ENCODE results near the gene ANKMY2. TPM values are rescaled to one million over a fixed set of nuclear protein-coding genes. Genes with fewer than 3 reads are reported as not detected.
"Not testable (repeated sequence)": the region's sequence is repeated elsewhere in the genome, so short reads cannot be mapped to it uniquely, and the experiment has no call there.

ANKMY2 gene
- total and polyA plus RNA-seq, 4 donors = 43.3 to 61.3 (median 47.1) TPM

DNA sequence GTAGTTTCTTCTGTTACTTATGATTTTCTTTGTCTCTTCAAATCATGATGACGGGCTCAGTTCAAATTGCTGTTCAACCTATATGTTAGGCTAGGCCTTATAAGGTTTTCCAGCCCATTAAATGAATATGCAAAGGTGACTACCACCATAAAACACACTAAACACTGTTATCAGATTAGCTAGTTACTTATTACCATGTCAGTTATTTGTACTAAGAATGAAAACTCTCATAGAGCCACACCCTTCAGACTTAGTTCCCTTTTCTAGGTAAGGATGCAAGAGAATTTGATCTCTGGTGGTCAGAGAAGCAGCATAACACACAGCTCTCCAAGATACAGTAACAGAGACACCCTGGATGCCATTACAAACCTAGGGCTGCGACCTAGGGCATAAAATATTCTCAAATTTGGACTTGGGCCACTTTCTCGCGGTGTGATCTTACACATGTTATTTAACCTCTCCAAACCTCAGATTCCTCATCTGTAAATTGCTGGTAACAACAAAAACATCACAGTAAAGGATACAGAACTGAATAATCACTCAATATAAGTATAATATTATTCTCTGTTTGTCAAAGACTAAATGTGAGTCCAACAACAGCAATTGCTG, 35.6 kb downstream of the ANKMY2 start:
- no peak overlapping the region for H3K4me3 ChIP-seq (ENCODE audit: low read depth, low read length)
- peaks cover 6% of the 10 kb centered on the region for H3K36me3 ChIP-seq (ENCODE audit: control insufficient read depth, insufficient read depth, low read length)
- DNase-seq (ENCODE audit: low read depth in 4 of 6, low spot score in 6 of 6) = no peak
- no peaks in the 10 kb centered on the region for H3K9me3 ChIP-seq (ENCODE audit: control insufficient read depth, insufficient read depth, low read length)
- H3K27me3 ChIP-seq (ENCODE audit: control insufficient read depth, insufficient read depth, low read length) = no peaks in the 10 kb centered on the region
- WGBS (ENCODE audit: insufficient coverage) = 81% methylated on average over 3 of the region's 4 CpGs
- no peaks in the 10 kb centered on the region for H3K4me1 ChIP-seq (ENCODE audit: control insufficient read depth, insufficient read depth, low read length)
- no peak overlapping the region for H3K27ac ChIP-seq (ENCODE audit: low read depth, low read length)

DNA sequence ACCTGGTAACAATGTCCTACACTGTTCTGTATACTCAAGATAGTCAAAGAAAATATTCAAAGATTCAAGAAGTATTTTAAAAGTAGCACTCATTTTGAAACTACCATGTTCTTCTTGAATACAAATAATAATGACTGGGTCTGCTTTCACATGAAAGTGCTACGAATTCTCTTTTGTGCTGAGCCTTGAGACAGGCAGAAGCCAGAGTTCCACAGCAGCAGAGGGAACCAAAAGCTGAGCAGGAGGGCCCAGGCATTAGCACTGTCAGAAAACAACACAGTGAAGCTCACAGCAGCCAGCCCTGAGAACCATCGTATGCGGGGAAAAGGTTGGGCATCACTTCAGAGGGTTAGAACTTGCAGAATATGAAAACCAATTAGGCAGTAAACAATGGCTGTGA, 38.9 kb downstream of the ANKMY2 start:
- Histone ChIP-seq H3K27me3 (ENCODE audit: control insufficient read depth, insufficient read depth, low read length) (no peaks in the 10 kb centered on the region), H3K4me3 (ENCODE audit: low read depth, low read length) (no peak overlapping the region), H3K4me1 (ENCODE audit: control insufficient read depth, insufficient read depth, low read length) (no peaks in the 10 kb centered on the region), H3K9me3 (ENCODE audit: control insufficient read depth, insufficient read depth, low read length) (no peaks in the 10 kb centered on the region), H3K36me3 (ENCODE audit: control insufficient read depth, insufficient read depth, low read length) (peaks cover 3% of the 10 kb centered on the region), H3K27ac (ENCODE audit: low read depth, low read length) (no peak overlapping the region)
- 73% methylated on average over 3 of the region's 3 CpGs for WGBS (ENCODE audit: insufficient coverage)
- no peak for DNase-seq (ENCODE audit: low read depth in 4 of 6, low spot score in 6 of 6)

DNA sequence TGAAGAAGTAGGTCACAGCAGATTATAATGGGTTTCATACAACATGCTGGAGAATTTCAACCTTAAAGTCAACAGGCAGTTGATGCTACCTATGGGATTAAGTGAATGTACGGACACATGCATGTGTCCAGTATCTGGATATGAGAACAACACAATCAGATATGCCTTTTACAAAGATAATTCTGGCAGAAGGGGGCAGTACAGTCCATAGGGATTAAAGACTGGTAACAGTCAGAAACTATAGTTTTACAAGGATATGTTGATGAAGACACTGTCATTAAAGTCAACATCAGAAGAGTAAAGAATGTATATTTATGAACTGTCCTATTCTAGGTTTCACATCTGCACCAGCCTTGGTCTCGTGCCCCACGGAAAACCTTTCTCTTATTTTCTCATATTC, 41.5 kb downstream of the ANKMY2 start:
- peaks cover 11% of the 10 kb centered on the region for H3K36me3 ChIP-seq (ENCODE audit: control insufficient read depth, insufficient read depth, low read length)

DNA sequence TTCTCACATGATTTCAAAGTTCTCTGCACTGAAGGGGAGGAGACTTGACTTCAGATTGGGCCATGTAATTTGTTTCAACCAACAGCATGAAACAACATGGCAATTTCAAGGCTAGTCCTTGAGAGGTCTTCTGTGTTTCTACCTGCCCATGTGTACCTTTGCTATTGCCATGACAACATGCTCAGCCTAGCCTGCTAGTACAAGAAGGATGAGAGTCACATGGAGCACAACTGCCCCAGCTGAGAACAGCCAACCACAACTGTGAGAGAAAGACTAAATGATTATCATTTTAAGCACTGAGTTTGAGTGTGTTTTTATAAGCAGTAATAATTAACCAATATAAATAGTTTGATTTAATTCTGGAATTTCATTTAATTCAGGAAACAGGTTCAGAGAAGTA, 41.9 kb downstream of the ANKMY2 start:
- Histone ChIP-seq H3K4me3 (ENCODE audit: low read depth, low read length) (no peak overlapping the region), H3K27ac (ENCODE audit: low read depth, low read length) (no peak overlapping the region), H3K9me3 (ENCODE audit: control insufficient read depth, insufficient read depth, low read length) (no peaks in the 10 kb centered on the region), H3K36me3 (ENCODE audit: control insufficient read depth, insufficient read depth, low read length) (peaks cover 14% of the 10 kb centered on the region), H3K4me1 (ENCODE audit: control insufficient read depth, insufficient read depth, low read length) (no peaks in the 10 kb centered on the region), H3K27me3 (ENCODE audit: control insufficient read depth, insufficient read depth, low read length) (no peaks in the 10 kb centered on the region)
- DNase-seq (ENCODE audit: low read depth in 4 of 6, low spot score in 6 of 6) = no peak

More for the DNA sequence above, 41.5 kb downstream of the ANKMY2 start:
- no peak for DNase-seq (ENCODE audit: low read depth in 4 of 6, low spot score in 6 of 6)
- Histone ChIP-seq H3K9me3 (ENCODE audit: control insufficient read depth, insufficient read depth, low read length) (no peaks in the 10 kb centered on the region), H3K27me3 (ENCODE audit: control insufficient read depth, insufficient read depth, low read length) (no peaks in the 10 kb centered on the region), H3K27ac (ENCODE audit: low read depth, low read length) (no peak overlapping the region), H3K4me1 (ENCODE audit: control insufficient read depth, insufficient read depth, low read length) (no peaks in the 10 kb centered on the region), H3K4me3 (ENCODE audit: low read depth, low read length) (no peak overlapping the region)
- no CpG with 5 or more reads among the region's 3 CpGs for WGBS (ENCODE audit: insufficient coverage)

DNA sequence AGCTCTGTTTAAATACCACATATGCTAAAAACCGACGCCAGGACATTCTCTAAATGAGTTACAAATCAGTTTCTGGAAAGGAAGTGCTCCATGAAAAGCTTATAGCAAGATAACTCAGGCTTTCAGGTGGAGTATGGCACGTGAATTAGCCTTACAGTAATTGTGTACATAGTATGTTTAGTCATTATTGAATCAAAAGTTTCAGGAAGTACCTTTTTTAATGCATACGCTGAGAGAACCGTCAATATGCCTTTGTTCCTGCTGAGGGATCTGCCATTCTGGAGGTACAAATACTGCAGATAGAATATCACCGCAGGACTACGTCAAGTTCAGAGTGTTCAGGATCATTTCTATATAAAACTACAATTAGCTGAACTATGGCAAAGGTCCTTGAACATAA, 45.7 kb downstream of the ANKMY2 start:
- Histone ChIP-seq H3K36me3 (ENCODE audit: control insufficient read depth, insufficient read depth, low read length) (peaks cover 11% of the 10 kb centered on the region), H3K9me3 (ENCODE audit: control insufficient read depth, insufficient read depth, low read length) (no peaks in the 10 kb centered on the region), H3K27ac (ENCODE audit: low read depth, low read length) (no peak overlapping the region), H3K4me3 (ENCODE audit: low read depth, low read length) (no peak overlapping the region), H3K27me3 (ENCODE audit: control insufficient read depth, insufficient read depth, low read length) (no peaks in the 10 kb centered on the region), H3K4me1 (ENCODE audit: control insufficient read depth, insufficient read depth, low read length) (no peaks in the 10 kb centered on the region)
- no peak for DNase-seq (ENCODE audit: low read depth in 4 of 6, low spot score in 6 of 6)
- 89% methylated on average over 1 of the region's 7 CpGs for WGBS (ENCODE audit: insufficient coverage)

DNA sequence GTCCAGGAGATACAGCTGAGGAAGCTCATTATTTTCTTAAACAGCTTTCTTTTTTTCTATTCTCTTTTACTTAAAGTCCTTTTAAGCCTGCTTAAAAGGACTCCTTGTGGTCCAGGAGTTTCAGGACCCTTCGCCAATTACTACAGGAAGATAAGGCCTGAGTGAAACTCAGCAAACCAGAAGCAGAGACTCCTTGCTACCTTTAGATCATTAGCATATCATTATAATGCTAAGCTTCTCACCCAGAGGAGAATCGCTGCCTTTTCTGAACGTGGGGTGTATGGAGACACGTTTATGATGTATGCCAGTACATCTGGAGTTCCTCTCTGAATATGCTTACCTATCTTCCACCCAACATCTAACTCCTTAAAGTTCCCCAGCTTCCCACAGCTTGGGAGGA, 47.5 kb downstream of the ANKMY2 start:
- WGBS (ENCODE audit: insufficient coverage) = no CpG with 5 or more reads among the region's 4 CpGs
- Histone ChIP-seq H3K36me3 (ENCODE audit: control insufficient read depth, insufficient read depth, low read length) (peaks cover 11% of the 10 kb centered on the region), H3K27ac (ENCODE audit: low read depth, low read length) (no peak overlapping the region), H3K4me3 (ENCODE audit: low read depth, low read length) (no peak overlapping the region), H3K4me1 (ENCODE audit: control insufficient read depth, insufficient read depth, low read length) (no peaks in the 10 kb centered on the region), H3K27me3 (ENCODE audit: control insufficient read depth, insufficient read depth, low read length) (no peaks in the 10 kb centered on the region), H3K9me3 (ENCODE audit: control insufficient read depth, insufficient read depth, low read length) (no peaks in the 10 kb centered on the region)
- DNase-seq (ENCODE audit: low read depth in 4 of 6, low spot score in 6 of 6) = no peak

DNA sequence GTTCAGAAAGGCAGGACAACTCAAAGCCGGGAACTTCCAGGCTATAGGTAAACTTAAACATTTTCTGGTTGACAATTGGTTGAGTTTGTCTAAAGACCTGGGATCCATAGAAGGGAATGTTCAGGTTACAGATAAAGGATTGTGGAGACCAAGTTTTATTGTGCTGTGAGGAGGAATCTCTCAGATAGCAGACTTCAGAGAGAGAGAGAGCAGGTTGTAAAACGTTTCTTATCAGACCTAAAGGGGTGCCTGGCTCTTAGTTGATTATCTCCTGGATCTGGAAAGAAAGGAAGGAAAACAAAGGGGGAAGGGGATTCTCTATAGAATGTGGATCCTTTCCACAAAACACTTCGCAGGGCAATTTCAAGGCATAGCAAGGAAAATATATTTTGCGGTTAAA, 50.0 kb downstream of the ANKMY2 start:
- 0% methylated on average over 1 of the region's 4 CpGs for WGBS (ENCODE audit: insufficient coverage)
- not testable (repeated sequence) for H3K4me1 ChIP-seq (ENCODE audit: control insufficient read depth, insufficient read depth, low read length); H3K27ac ChIP-seq (ENCODE audit: low read depth, low read length); DNase-seq (ENCODE audit: low read depth in 4 of 6, low spot score in 6 of 6); H3K27me3 ChIP-seq (ENCODE audit: control insufficient read depth, insufficient read depth, low read length); H3K9me3 ChIP-seq (ENCODE audit: control insufficient read depth, insufficient read depth, low read length); H3K36me3 ChIP-seq (ENCODE audit: control insufficient read depth, insufficient read depth, low read length); H3K4me3 ChIP-seq (ENCODE audit: low read depth, low read length)

DNA sequence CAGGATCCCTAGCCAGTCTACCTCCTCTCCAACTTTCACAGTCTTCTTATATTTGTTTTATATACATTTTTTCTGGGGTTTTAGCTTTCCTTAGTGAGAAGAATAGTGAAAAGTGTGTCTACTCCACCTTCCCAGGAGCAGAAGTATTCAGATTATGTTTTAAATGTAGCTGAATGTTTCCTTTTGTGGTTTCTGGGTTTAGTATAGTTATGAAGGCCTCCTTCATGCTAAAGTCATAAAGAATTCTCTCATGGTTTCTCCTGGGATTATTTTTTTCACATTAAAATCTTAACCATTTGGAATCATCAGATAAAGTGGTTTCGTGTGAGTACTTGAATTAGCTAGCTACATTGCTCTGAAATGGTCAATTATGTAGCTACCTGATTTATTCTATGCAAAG, 50.9 kb downstream of the ANKMY2 start:
- no peak for DNase-seq (ENCODE audit: low read depth in 4 of 6, low spot score in 6 of 6)
- no peaks in the 10 kb centered on the region for H3K4me1 ChIP-seq (ENCODE audit: control insufficient read depth, insufficient read depth, low read length)
- no peaks in the 10 kb centered on the region for H3K27me3 ChIP-seq (ENCODE audit: control insufficient read depth, insufficient read depth, low read length)
- H3K9me3 ChIP-seq (ENCODE audit: control insufficient read depth, insufficient read depth, low read length) = no peaks in the 10 kb centered on the region
- no peak overlapping the region for H3K27ac ChIP-seq (ENCODE audit: low read depth, low read length)
- peaks cover 6% of the 10 kb centered on the region for H3K36me3 ChIP-seq (ENCODE audit: control insufficient read depth, insufficient read depth, low read length)
- H3K4me3 ChIP-seq (ENCODE audit: low read depth, low read length) = no peak overlapping the region
- no CpG with 5 or more reads among the region's 1 CpG for WGBS (ENCODE audit: insufficient coverage)

DNA sequence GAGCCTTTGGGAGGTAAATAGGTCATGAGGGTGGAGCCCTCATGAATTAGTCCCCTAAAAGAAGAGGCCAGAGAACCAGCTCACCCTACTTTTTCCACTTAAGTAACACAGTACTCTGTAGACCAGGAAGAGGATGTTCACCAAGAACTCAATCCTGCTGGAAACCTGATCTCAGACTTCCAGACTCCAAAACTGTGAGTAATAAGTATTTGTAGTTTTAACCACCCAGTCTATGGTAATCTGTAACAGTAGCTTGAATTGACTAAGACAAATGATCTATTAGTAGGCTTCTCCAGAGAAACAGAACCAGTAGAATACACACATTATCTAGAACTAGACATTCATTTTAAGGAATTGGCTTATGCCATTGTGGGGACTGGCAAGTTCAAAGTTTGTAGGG, 51.5 kb downstream of the ANKMY2 start:
- Histone ChIP-seq H3K36me3 (ENCODE audit: control insufficient read depth, insufficient read depth, low read length) (peaks cover 3% of the 10 kb centered on the region), H3K4me3 (ENCODE audit: low read depth, low read length) (no peak overlapping the region), H3K4me1 (ENCODE audit: control insufficient read depth, insufficient read depth, low read length) (no peaks in the 10 kb centered on the region), H3K27ac (ENCODE audit: low read depth, low read length) (no peak overlapping the region), H3K27me3 (ENCODE audit: control insufficient read depth, insufficient read depth, low read length) (no peaks in the 10 kb centered on the region), H3K9me3 (ENCODE audit: control insufficient read depth, insufficient read depth, low read length) (no peaks in the 10 kb centered on the region)
- no peak for DNase-seq (ENCODE audit: low read depth in 4 of 6, low spot score in 6 of 6)

DNA sequence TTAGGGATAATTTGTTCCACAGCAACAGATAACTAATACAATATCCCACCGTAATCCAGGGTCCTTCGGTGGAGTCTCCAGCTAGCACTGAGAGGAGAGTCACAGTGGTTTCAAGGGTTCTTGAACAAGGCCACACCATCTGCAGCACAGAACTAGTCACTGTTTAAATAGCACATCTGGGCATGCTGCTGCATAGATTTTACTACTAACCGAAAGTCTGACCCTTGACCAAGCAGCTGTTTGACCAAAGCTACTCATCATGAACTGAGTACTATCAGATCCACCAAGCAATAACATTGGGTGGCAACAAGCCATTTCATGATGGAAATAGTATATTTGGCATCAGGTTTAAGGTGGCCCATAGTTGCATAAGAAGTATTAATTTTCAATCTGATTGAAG, 53.2 kb downstream of the ANKMY2 start:
- DNase-seq (ENCODE audit: low read depth in 4 of 6, low spot score in 6 of 6) = no peak
- Histone ChIP-seq H3K9me3 (ENCODE audit: control insufficient read depth, insufficient read depth, low read length) (no peaks in the 10 kb centered on the region), H3K27me3 (ENCODE audit: control insufficient read depth, insufficient read depth, low read length) (no peaks in the 10 kb centered on the region), H3K4me3 (ENCODE audit: low read depth, low read length) (no peak overlapping the region), H3K36me3 (ENCODE audit: control insufficient read depth, insufficient read depth, low read length) (no peaks in the 10 kb centered on the region), H3K4me1 (ENCODE audit: control insufficient read depth, insufficient read depth, low read length) (no peaks in the 10 kb centered on the region), H3K27ac (ENCODE audit: low read depth, low read length) (no peak overlapping the region)
- 100% methylated on average over 1 of the region's 3 CpGs for WGBS (ENCODE audit: insufficient coverage)
